KMS-11 (cell line): ENCODE data around the gene PHF20.

Source experiments
- H2AFZ ChIP-seq: fragments of 200-600 bp; sonication (generic); 2 replicates; pipeline ENCODE4 v1.6.1; 2016; ENCODE audit warnings: antibody characterized with exemption, mixed run types, low read depth
- H3K27ac ChIP-seq: fragments of 200-600 bp; sonication (generic); 2 replicates; pipeline ENCODE4 v1.6.1; 2016; ENCODE audit warnings: mild to moderate bottlenecking, mixed run types
- H3K27me3 ChIP-seq: fragments of 200-600 bp; sonication (generic); 2 replicates; pipeline ENCODE4 v1.6.1; 2017; ENCODE audit warnings: mild to moderate bottlenecking, low read depth, mixed run types, moderate library complexity; ENCODE audit not compliant: insufficient read depth
- H3K36me3 ChIP-seq: fragments of 200-600 bp; sonication (generic); 2 replicates; pipeline ENCODE4 v1.6.1; 2017; ENCODE audit warnings: mild to moderate bottlenecking, mixed run types; ENCODE audit not compliant: insufficient read depth
- H3K4me1 ChIP-seq: fragments of 200-600 bp; sonication (generic); 2 replicates; pipeline ENCODE4 v1.6.1; 2016; ENCODE audit warnings: mild to moderate bottlenecking, low read depth, mixed run types; ENCODE audit not compliant: poor library complexity, severe bottlenecking
- H3K4me2 ChIP-seq: fragments of 200-600 bp; sonication (generic); 2 replicates; pipeline ENCODE4 v1.7.0; 2016; ENCODE audit warnings: mild to moderate bottlenecking, mixed run types
- H3K4me3 ChIP-seq: fragments of 200-600 bp; sonication (generic); IDR thresholded peaks from 2 replicates; pipeline ENCODE4 v1.6.1; 2017; ENCODE audit warnings: low read depth, low read length, mixed read lengths; ENCODE audit not compliant: insufficient read depth
- H3K79me2 ChIP-seq: fragments of 200-600 bp; sonication (generic); 2 replicates; pipeline ENCODE4 v1.6.1; 2016; ENCODE audit warnings: low read depth, mixed run types; ENCODE audit not compliant: insufficient read depth
- H3K9ac ChIP-seq: fragments of 200-600 bp; sonication (generic); 2 replicates; pipeline ENCODE4 v1.6.1; 2016; ENCODE audit warnings: mild to moderate bottlenecking, mixed run types
- H4K20me1 ChIP-seq: fragments of 200-600 bp; sonication (generic); 2 replicates; pipeline ENCODE4 v1.6.1; 2016; ENCODE audit warnings: mild to moderate bottlenecking, mixed run types; ENCODE audit not compliant: insufficient read depth
- TF ChIP-seq, protein P1 (sequence below): fragments of 200-600 bp; sonication (generic); conservative IDR thresholded peaks from 2 replicates; pipeline ENCODE4 v1.6.1; 2017; ENCODE audit warnings: low read depth, mild to moderate bottlenecking, antibody characterized with exemption, low read length, moderate library complexity, mixed read lengths

Gene PHF20

DNA sequence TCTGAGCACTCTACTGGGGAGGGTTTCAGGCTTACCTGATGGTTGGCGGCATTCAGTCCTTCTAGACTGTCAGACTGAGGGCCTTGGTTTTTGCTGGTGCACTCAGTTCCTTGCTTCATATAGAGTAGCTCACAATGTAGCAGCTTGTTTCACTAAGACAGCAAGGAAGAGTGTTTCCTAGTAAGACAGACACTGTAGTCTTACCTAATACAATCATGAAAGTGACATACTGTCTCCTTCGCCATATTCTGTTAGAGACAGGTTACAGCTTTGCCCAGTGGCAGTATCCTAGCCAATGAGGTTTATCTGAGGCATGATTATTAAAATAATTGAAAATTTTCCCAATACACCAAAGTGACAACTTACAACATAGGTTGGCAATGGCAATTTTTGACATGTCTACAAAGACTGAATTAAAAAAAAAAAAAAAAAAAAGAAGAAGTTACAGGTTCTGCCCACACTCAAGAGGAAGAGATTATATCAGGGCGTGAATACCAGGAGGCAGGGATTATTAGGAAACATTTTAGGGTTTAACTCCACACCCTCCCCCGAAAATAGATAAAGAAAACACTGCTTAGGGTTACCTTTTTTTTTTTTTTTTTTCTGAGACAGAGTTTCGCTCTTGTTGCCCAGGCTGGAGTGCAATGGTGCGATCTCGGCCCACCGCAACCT lies 115.7 kb downstream of the PHF20 start:
- no peak overlapping the region for H2AFZ ChIP-seq
- no peak overlapping the region for H3K4me3 ChIP-seq
- no peak overlapping the region for H3K27ac ChIP-seq
- H3K27me3 ChIP-seq, result no peaks in the 10 kb centered on the region
- H3K9ac ChIP-seq, result no peak overlapping the region
- H3K4me1 ChIP-seq, result peaks cover 14% of the 10 kb centered on the region
- TF ChIP-seq, protein P1, sequence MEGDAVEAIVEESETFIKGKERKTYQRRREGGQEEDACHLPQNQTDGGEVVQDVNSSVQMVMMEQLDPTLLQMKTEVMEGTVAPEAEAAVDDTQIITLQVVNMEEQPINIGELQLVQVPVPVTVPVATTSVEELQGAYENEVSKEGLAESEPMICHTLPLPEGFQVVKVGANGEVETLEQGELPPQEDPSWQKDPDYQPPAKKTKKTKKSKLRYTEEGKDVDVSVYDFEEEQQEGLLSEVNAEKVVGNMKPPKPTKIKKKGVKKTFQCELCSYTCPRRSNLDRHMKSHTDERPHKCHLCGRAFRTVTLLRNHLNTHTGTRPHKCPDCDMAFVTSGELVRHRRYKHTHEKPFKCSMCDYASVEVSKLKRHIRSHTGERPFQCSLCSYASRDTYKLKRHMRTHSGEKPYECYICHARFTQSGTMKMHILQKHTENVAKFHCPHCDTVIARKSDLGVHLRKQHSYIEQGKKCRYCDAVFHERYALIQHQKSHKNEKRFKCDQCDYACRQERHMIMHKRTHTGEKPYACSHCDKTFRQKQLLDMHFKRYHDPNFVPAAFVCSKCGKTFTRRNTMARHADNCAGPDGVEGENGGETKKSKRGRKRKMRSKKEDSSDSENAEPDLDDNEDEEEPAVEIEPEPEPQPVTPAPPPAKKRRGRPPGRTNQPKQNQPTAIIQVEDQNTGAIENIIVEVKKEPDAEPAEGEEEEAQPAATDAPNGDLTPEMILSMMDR, result no peak
- H4K20me1 ChIP-seq, result no peaks in the 10 kb centered on the region
- H3K79me2 ChIP-seq, result no peaks in the 10 kb centered on the region
- no peak overlapping the region for H3K4me2 ChIP-seq
- no peaks in the 10 kb centered on the region for H3K36me3 ChIP-seq

DNA sequence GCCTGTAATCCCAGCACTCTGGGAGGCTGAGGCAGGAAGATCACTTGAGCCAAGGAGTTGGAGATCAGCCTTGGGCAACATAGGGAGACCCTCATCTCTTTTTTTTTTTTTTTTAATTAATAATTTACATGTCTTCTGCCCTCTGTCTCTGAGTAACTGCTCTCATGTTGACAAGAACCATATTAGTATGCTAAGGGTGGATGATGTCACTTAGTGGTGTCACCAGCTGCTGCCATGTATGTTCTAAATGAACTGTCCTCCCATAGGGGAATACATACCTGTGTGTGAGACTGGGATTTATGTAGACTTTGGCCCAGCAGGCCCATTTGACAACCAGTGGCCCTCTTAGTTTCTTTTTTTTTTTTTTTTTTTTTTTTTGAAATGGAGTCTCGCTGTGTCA lies 116.8 kb downstream of the PHF20 start:
- H3K4me3 ChIP-seq, result no peak overlapping the region
- H3K4me2 ChIP-seq, result no peak overlapping the region
- no peak overlapping the region for H3K27ac ChIP-seq
- H3K79me2 ChIP-seq, result no peaks in the 10 kb centered on the region
- H3K9ac ChIP-seq, result no peak overlapping the region
- H3K36me3 ChIP-seq, result no peaks in the 10 kb centered on the region
- TF ChIP-seq, protein P1, result no peak
- H3K27me3 ChIP-seq, result no peaks in the 10 kb centered on the region
- no peaks in the 10 kb centered on the region for H4K20me1 ChIP-seq
- no peak overlapping the region for H2AFZ ChIP-seq
- peaks cover 25% of the 10 kb centered on the region for H3K4me1 ChIP-seq

DNA sequence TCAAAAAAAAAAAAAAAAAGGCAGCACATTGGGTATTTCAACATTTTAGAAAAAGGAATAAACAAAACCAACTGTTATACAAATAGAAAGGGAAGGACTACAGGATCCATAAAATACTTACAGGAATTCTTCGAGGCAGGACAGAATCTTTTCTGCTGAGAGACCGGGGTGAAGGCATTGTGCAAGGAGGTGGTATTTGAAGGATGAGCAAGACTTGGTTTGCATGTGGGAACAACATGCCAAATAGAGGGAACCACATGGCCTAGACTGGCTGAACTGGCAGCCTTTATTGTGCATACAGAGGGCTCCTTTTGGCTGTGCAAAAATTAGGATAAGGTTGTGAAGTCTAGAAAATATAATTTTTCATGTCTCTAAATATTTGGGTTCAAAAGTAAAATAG lies 119.6 kb downstream of the PHF20 start:
- no peak overlapping the region for H3K9ac ChIP-seq
- no peak overlapping the region for H3K4me2 ChIP-seq
- TF ChIP-seq, protein P1, result no peak
- H2AFZ ChIP-seq, result no peak overlapping the region
- H3K4me1 ChIP-seq, result peaks cover 42% of the 10 kb centered on the region
- no peak overlapping the region for H3K4me3 ChIP-seq
- H4K20me1 ChIP-seq, result no peaks in the 10 kb centered on the region
- H3K79me2 ChIP-seq, result no peaks in the 10 kb centered on the region
- no peaks in the 10 kb centered on the region for H3K27me3 ChIP-seq
- no peak overlapping the region for H3K27ac ChIP-seq
- no peaks in the 10 kb centered on the region for H3K36me3 ChIP-seq

DNA sequence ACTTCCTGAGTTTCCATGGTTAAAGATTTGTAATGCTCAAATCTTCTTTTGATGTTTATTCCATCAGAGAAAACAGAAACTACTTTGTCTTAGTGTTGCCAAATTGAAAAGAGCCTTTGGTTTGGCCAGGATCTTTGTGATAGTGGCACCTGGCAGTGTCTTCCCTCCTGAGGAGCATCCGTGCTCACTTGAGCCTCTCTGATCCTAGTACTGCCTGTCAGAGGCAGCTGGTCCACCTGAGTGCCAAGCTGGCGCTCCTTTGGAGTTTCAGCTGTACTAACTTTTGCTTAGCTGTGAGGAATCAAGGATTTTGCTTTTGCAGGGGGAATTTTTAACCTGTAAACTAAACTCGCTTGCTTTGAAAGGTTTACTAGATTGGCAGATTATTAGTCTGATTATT lies 121.1 kb downstream of the PHF20 start:
- no peaks in the 10 kb centered on the region for H3K79me2 ChIP-seq
- no peaks in the 10 kb centered on the region for H4K20me1 ChIP-seq
- H3K27ac ChIP-seq, result peak overlapping the region; percentile 58; the same call in 1 of the 2 replicates
- H3K4me3 ChIP-seq, result no peak overlapping the region
- peaks cover 42% of the 10 kb centered on the region for H3K4me1 ChIP-seq
- H3K9ac ChIP-seq, result no peak overlapping the region
- H3K4me2 ChIP-seq, result peak overlapping the region; percentile 45; the same call in 1 of the 2 replicates
- no peaks in the 10 kb centered on the region for H3K27me3 ChIP-seq
- H2AFZ ChIP-seq, result no peak overlapping the region
- TF ChIP-seq, protein P1, result no peak
- no peaks in the 10 kb centered on the region for H3K36me3 ChIP-seq
